ENCODE results near the gene FLT4. TPM values are rescaled to one million over a fixed set of nuclear protein-coding genes. Genes with fewer than 3 reads are reported as not detected.

Gene FLT4
- total RNA-seq, 1 donor from 2014 or later: 541 TPM

DNA sequence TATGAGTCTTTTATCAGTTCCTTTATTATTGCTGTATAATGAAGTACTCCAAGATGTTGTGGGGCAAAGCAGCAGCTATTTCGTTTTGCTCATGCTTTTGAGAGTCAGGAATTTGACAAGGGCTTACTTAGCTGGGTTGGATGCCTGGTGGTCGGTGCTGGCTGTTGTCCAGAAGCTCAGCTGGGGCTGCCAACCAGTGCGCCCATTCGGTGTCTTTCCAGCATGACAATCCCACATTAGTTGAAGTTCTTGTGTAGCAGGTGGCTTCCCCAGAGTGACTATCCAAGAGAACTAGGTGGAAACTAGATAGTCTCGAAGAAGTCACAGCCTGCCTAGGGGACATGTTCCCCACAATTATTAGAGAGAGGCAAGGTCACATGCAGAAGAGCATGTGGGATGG is 3.4 kb upstream of the FLT4 start:
- no peaks in the 10 kb centered on the region for H3K9me3 Mint-ChIP-seq (ENCODE audit: unreplicated experiment)
- H3K4me1 Mint-ChIP-seq (ENCODE audit: unreplicated experiment): peaks cover 23% of the 10 kb centered on the region
- TF ChIP-seq, protein P1, sequence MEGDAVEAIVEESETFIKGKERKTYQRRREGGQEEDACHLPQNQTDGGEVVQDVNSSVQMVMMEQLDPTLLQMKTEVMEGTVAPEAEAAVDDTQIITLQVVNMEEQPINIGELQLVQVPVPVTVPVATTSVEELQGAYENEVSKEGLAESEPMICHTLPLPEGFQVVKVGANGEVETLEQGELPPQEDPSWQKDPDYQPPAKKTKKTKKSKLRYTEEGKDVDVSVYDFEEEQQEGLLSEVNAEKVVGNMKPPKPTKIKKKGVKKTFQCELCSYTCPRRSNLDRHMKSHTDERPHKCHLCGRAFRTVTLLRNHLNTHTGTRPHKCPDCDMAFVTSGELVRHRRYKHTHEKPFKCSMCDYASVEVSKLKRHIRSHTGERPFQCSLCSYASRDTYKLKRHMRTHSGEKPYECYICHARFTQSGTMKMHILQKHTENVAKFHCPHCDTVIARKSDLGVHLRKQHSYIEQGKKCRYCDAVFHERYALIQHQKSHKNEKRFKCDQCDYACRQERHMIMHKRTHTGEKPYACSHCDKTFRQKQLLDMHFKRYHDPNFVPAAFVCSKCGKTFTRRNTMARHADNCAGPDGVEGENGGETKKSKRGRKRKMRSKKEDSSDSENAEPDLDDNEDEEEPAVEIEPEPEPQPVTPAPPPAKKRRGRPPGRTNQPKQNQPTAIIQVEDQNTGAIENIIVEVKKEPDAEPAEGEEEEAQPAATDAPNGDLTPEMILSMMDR (IDR thresholded peaks at IDR 0.05; ENCODE audit: unreplicated experiment): no peak

GRCh38 chr5:180652346-180652745 is 2.9 kb upstream of the FLT4 start:
- Mint-ChIP-seq H3K9me3 (ENCODE audit: unreplicated experiment) (no peaks in the 10 kb centered on the region), H3K4me3 (ENCODE audit: unreplicated experiment) (no peak overlapping the region), H3K4me1 (ENCODE audit: unreplicated experiment) (peaks cover 28% of the 10 kb centered on the region), H3K27ac (ENCODE audit: unreplicated experiment) (no peak overlapping the region), H3K36me3 (ENCODE audit: low read depth, unreplicated experiment) (peaks cover 14% of the 10 kb centered on the region), H3K27me3 (ENCODE audit: unreplicated experiment) (peaks cover 12% of the 10 kb centered on the region)
- TF ChIP-seq, protein P1 (IDR thresholded peaks at IDR 0.05; ENCODE audit: unreplicated experiment): no peak
- no peak for DNase-seq (ENCODE audit: low spot score)

More for the DNA sequence above, 3.4 kb upstream of the FLT4 start:
- H3K27me3 Mint-ChIP-seq (ENCODE audit: unreplicated experiment): peaks cover 10% of the 10 kb centered on the region
- peaks cover 14% of the 10 kb centered on the region for H3K36me3 Mint-ChIP-seq (ENCODE audit: low read depth, unreplicated experiment)
- no peak overlapping the region for H3K4me3 Mint-ChIP-seq (ENCODE audit: unreplicated experiment)
- DNase-seq (ENCODE audit: low spot score): no peak
- H3K27ac Mint-ChIP-seq (ENCODE audit: unreplicated experiment): no peak overlapping the region

DNA sequence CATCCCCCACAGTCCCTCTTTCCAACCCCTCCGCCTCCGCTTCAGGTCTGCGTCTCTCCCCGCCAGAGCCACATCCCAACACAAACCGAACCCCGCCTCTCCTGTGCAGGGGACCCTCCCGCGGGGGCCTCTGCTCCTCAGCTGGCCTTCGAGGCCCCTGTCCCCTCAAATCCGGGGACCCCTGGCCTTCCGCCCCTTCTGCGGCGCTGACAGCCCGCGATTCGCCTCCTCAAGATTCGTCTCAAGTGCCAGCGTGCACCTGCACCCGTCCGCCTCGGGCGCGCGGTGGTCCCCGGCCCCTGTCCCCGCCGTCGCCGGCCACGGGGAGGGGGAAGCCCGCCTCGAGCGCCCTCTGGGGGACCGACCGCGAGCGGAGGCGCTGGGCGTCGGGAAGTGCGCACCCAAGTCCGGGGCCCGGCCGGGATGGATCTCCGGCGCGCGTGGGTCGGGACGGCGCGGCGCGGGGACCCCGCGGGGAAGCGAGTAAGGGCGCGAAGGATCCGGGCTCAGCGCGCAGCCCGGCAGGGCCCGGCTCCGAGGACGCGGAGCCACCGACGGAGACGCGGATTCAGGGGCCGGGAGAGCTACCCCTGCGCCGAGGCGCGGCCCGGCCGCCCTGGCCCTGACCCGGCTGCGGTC is 623 bp downstream of the FLT4 start:
- H3K36me3 Mint-ChIP-seq (ENCODE audit: low read depth, unreplicated experiment): peaks cover 29% of the 10 kb centered on the region
- DNase-seq (ENCODE audit: low spot score): peak; percentile 74
- H3K4me1 Mint-ChIP-seq (ENCODE audit: unreplicated experiment): peaks cover 50% of the 10 kb centered on the region
- H3K27me3 Mint-ChIP-seq (ENCODE audit: unreplicated experiment): peaks cover 21% of the 10 kb centered on the region
- peak overlapping the region; percentile 99 for H3K4me3 Mint-ChIP-seq (ENCODE audit: unreplicated experiment)
- peak overlapping the region; percentile 75 for H3K27ac Mint-ChIP-seq (ENCODE audit: unreplicated experiment)
- H3K9me3 Mint-ChIP-seq (ENCODE audit: unreplicated experiment): no peaks in the 10 kb centered on the region
- TF ChIP-seq, protein P1 (IDR thresholded peaks at IDR 0.05; ENCODE audit: unreplicated experiment): peak; percentile 50

DNA sequence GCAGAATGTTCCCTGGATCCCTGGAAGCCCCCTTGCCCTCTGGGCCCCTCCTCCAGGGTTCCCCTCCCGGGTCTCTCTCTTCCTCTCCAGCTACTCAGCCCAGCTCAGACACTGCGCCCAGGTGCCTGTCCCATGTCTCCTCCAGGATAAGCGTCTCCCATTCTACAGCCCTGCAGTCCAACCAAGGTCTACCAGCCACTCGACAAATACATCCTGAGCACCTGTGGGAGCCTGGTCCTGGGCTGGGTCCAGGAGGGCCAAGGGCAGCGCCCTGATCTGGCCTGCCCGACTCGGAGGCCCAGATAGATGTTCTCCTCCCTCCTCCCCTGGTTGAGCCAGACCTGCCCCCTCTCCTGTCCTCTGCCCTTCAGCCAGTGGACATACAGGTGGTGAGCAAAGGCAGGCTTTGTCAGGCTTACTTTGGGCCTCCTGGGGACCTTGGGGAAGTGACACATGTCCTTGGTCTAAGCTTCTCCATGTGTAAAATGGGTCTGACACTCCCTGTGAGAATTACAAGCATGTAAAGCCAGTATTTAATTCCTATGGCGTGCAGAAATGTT is 1.4 kb downstream of the FLT4 start:
- no peak for DNase-seq (ENCODE audit: low spot score)
- peak overlapping the region; percentile 99 for H3K4me3 Mint-ChIP-seq (ENCODE audit: unreplicated experiment)

DNA sequence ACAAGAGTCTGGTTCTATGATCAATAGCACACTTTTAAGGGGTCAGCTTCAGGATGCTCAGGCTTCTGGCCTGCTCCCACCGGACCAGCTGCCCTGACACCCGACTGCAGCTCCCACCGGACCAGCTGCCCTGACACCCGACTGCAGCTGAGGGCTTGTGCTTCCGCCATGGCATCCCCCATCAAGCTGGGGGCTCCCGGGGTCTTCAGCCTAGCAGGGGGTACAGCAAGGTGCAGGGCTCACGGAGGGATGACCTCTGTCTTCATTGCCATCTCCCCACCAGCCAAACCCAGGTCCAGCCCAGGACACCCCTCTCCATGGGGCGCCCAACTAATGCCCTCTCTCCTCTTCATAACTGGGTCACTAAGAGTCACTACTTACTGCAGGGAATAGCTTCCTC is 1.9 kb downstream of the FLT4 start:
- TF ChIP-seq, protein P1 (IDR thresholded peaks at IDR 0.05; ENCODE audit: unreplicated experiment): no peak
- DNase-seq (ENCODE audit: low spot score): no peak
- Mint-ChIP-seq H3K4me3 (ENCODE audit: unreplicated experiment) (peak overlapping the region; percentile 99), H3K36me3 (ENCODE audit: low read depth, unreplicated experiment) (peaks cover 36% of the 10 kb centered on the region), H3K27me3 (ENCODE audit: unreplicated experiment) (peaks cover 28% of the 10 kb centered on the region), H3K4me1 (ENCODE audit: unreplicated experiment) (peaks cover 63% of the 10 kb centered on the region), H3K9me3 (ENCODE audit: unreplicated experiment) (no peaks in the 10 kb centered on the region), H3K27ac (ENCODE audit: unreplicated experiment) (peak overlapping the region; percentile 86)

More for the DNA sequence above, 1.4 kb downstream of the FLT4 start:
- Mint-ChIP-seq H3K4me1 (ENCODE audit: unreplicated experiment) (peaks cover 58% of the 10 kb centered on the region), H3K9me3 (ENCODE audit: unreplicated experiment) (no peaks in the 10 kb centered on the region), H3K27ac (ENCODE audit: unreplicated experiment) (peak overlapping the region; percentile 86), H3K36me3 (ENCODE audit: low read depth, unreplicated experiment) (peaks cover 30% of the 10 kb centered on the region), H3K27me3 (ENCODE audit: unreplicated experiment) (peaks cover 22% of the 10 kb centered on the region)
- TF ChIP-seq, protein P1 (IDR thresholded peaks at IDR 0.05; ENCODE audit: unreplicated experiment): no peak

Data from endothelial cell (in vitro differentiated cells).